ENCODE measurements around the gene CENPU.

DNA sequence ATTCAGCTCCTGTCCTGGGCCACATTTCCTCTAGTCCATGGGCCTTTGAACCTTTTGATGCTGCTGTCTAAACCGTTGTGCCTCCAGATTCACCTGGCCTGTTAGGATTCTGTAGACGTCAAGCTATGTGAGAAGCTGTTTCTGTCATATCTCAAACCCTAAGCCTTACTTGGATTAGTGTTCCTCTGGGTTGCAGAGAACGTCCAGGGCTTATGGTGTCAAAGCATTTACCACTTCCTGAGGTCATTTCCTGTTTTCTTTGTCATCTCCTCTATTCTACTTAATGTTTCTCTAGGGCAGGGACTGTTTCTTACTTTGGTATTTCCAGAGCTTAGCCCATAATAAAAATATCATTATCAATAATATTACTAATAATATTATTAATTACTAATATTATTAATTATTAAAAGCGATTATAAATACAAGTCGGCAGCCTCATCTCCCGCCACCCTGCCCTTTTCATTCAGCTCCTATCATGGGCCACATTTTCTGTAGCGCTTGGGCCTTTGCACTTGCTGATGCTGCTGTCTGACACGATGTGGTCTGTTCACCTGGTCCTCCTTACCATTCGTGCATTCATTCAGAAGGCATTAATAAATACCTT lies 65.3 kb downstream of the CENPU start:
- TF ChIP-seq BHLHE40 (IDR thresholded peaks at IDR 0.05; ENCODE audit: low read length): no peak
- TF ChIP-seq, protein P1, sequence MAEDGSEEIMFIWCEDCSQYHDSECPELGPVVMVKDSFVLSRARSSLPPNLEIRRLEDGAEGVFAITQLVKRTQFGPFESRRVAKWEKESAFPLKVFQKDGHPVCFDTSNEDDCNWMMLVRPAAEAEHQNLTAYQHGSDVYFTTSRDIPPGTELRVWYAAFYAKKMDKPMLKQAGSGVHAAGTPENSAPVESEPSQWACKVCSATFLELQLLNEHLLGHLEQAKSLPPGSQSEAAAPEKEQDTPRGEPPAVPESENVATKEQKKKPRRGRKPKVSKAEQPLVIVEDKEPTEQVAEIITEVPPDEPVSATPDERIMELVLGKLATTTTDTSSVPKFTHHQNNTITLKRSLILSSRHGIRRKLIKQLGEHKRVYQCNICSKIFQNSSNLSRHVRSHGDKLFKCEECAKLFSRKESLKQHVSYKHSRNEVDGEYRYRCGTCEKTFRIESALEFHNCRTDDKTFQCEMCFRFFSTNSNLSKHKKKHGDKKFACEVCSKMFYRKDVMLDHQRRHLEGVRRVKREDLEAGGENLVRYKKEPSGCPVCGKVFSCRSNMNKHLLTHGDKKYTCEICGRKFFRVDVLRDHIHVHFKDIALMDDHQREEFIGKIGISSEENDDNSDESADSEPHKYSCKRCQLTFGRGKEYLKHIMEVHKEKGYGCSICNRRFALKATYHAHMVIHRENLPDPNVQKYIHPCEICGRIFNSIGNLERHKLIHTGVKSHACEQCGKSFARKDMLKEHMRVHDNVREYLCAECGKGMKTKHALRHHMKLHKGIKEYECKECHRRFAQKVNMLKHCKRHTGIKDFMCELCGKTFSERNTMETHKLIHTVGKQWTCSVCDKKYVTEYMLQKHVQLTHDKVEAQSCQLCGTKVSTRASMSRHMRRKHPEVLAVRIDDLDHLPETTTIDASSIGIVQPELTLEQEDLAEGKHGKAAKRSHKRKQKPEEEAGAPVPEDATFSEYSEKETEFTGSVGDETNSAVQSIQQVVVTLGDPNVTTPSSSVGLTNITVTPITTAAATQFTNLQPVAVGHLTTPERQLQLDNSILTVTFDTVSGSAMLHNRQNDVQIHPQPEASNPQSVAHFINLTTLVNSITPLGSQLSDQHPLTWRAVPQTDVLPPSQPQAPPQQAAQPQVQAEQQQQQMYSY (CRISPR knock-in tag; IDR thresholded peaks at IDR 0.05): no peak
- no peak for TF ChIP-seq CHD2 (IDR thresholded peaks at IDR 0.05; ENCODE audit: low read depth, low read length)
- no peak for TF ChIP-seq RBFOX2 (IDR thresholded peaks at IDR 0.05; ENCODE audit: low read depth, low read length)
- TF ChIP-seq ZNF781 (CRISPR knock-in tag; IDR thresholded peaks at IDR 0.05; ENCODE audit: borderline replicate concordance, not compliant biosample characterization): no peak
- no peak for TF ChIP-seq KAT7 (CRISPR knock-in tag; IDR thresholded peaks at IDR 0.05; ENCODE audit: borderline replicate concordance)
- no peak for TF ChIP-seq HOXA3 (CRISPR knock-in tag; IDR thresholded peaks at IDR 0.05)
- TF ChIP-seq ZMAT3 (CRISPR knock-in tag; conservative IDR thresholded peaks at IDR 0.05): no peak
- TF ChIP-seq, protein P2, sequence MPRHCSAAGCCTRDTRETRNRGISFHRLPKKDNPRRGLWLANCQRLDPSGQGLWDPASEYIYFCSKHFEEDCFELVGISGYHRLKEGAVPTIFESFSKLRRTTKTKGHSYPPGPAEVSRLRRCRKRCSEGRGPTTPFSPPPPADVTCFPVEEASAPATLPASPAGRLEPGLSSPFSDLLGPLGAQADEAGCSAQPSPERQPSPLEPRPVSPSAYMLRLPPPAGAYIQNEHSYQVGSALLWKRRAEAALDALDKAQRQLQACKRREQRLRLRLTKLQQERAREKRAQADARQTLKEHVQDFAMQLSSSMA (CRISPR knock-in tag; IDR thresholded peaks at IDR 0.05): no peak
- TF ChIP-seq FIP1L1 (IDR thresholded peaks at IDR 0.05; ENCODE audit: borderline replicate concordance, insufficient read depth, low read depth, low read length): no peak
- TF ChIP-seq MTA3 (CRISPR knock-in tag; IDR thresholded peaks at IDR 0.05): no peak
- TF ChIP-seq RXRA (CRISPR knock-in tag; IDR thresholded peaks at IDR 0.05): no peak
